Spleen (tissue), 7 donors: ENCODE data around the gene PAQR6.

Experiments
- CTCF ChIP-seq, 11 experiments: fragments of 200-600 bp in 7 of 11; fragments of 450-650 bp in 4 of 11; sonication (generic) in 4 of 11; IDR thresholded peaks in 8 of 11; conservative IDR thresholded peaks in 3 of 11; 1 replicate in 7 of 11; 2 replicates in 4 of 11; pipeline versions ENCODE4 v1.4.0 to v1.8.0; 2016 to 2021; ENCODE audit warnings: antibody characterized with exemption in 11 of 11, inconsistent platforms in 4 of 11, mild to moderate bottlenecking in 1 of 11
- POLR2A ChIP-seq, 3 donors: fragments of 450-650 bp; IDR thresholded peaks; one replicate each; pipeline ENCODE4 v1.5.1; 2017; ENCODE audit warnings: antibody characterized with exemption in 3 of 3, mild to moderate bottlenecking in 1 of 3
- POLR2AphosphoS5 ChIP-seq, 3 donors: sonication (generic); formaldehyde crosslinking; IDR thresholded peaks; one replicate each; pipeline ENCODE4 v1.5.1; 2017; ENCODE audit warnings: antibody characterized with exemption in 3 of 3
- donor health status: DM: no; HTN: no; CAD: no; lungs with moderate emphysema.
- donor health status: DM: no; HTN: no; CAD: no.
- donor health status: DM: no; HTN: no; CAD: no.

- TF ChIP-seq CTCF (IDR thresholded peaks at IDR 0.05 in 8 of 11, conservative IDR thresholded peaks at IDR 0.05 in 3 of 11) (no peak), POLR2A (IDR thresholded peaks at IDR 0.05) (no peak), POLR2AphosphoS5 (IDR thresholded peaks at IDR 0.05) (peak in 1 of 3 donors; percentile 40)
Measured at GRCh38 chr1:156241926-156242325, 5.9 kb downstream of the PAQR6 start, which contains the start of gene BGLAP.
